ENCODE measurements around the gene MCTP2.
"Not testable (repeated sequence)": the region's sequence is repeated elsewhere in the genome, so short reads cannot be mapped to it uniquely, and the experiment has no call there.

Gene MCTP2

DNA sequence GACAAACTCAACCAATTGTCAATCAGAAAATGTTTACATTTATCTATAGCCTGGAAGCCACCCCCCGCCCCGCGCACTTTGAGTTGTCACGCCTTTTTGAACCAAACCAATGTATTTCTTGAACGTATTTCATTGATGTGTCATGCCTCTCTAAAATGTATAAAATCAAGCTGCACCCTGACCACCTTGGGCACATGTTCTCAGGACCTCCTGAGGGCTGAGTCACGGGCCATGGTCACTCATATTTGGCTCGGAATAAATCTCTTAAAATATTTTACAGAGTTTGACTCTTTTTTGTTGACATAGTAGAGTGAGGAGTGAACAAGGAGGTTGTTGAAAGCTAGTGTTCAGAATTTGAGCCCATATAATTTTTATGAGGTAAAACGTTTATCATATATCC is 6.5 kb downstream of the MCTP2 start:
- peaks cover 16% of the 10 kb centered on the region for H3K27me3 Mint-ChIP-seq (ENCODE audit: low read depth)
- H3K27ac Mint-ChIP-seq, result no peak overlapping the region
- H3K4me3 Mint-ChIP-seq, result no peak overlapping the region
- no peak for TF ChIP-seq CTCF (IDR thresholded peaks at IDR 0.05; ENCODE audit: unreplicated experiment in 3 of 3)
- H3K36me3 Mint-ChIP-seq (ENCODE audit: low read depth), result no peaks in the 10 kb centered on the region
- no peaks in the 10 kb centered on the region for H3K9me3 Mint-ChIP-seq
- H3K4me1 Mint-ChIP-seq, result peaks cover 7% of the 10 kb centered on the region

- no peaks in the 10 kb centered on the region for H3K9me3 Mint-ChIP-seq
- TF ChIP-seq CTCF (IDR thresholded peaks at IDR 0.05; ENCODE audit: unreplicated experiment in 3 of 3), result no peak
- no peaks in the 10 kb centered on the region for H3K36me3 Mint-ChIP-seq (ENCODE audit: low read depth)
- no peak overlapping the region for H3K4me3 Mint-ChIP-seq
- H3K27ac Mint-ChIP-seq, result no peak overlapping the region
- H3K27me3 Mint-ChIP-seq (ENCODE audit: low read depth), result peaks cover 11% of the 10 kb centered on the region
- peaks cover 7% of the 10 kb centered on the region for H3K4me1 Mint-ChIP-seq
Measured at GRCh38 chr15:94238539-94239118, 7.3 kb downstream of the MCTP2 start.

DNA sequence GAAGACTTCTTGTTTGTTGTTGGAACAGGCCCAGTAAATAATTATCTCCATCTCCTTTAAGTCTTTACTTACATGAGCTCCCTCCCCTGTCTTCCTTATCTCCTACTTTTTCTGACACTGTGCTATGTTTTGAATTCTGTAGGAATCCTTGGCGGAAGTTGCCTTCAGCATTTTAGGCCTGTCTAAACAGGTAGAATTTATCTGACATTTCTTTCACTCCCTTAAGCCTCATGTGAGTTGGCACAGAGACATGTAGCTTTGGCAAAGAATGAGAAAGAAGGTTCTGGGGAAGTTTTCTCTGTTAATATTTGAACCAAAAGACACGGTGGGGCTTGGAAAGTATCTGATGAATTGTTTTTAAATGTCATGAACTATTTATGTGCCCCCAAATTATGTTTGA is 8.1 kb downstream of the MCTP2 start:
- no peak for TF ChIP-seq CTCF (IDR thresholded peaks at IDR 0.05; ENCODE audit: unreplicated experiment in 3 of 3)
- Mint-ChIP-seq H3K9me3 (no peaks in the 10 kb centered on the region), H3K4me1 (peaks cover 7% of the 10 kb centered on the region), H3K27ac (peak overlapping the region in 1 of 3 experiments; percentile 37), H3K36me3 (ENCODE audit: low read depth) (no peaks in the 10 kb centered on the region), H3K27me3 (ENCODE audit: low read depth) (peaks cover 4% of the 10 kb centered on the region), H3K4me3 (no peak overlapping the region)

- no peak overlapping the region for H3K4me3 Mint-ChIP-seq
- no peaks in the 10 kb centered on the region for H3K36me3 Mint-ChIP-seq (ENCODE audit: low read depth)
- no peak for TF ChIP-seq CTCF (IDR thresholded peaks at IDR 0.05; ENCODE audit: unreplicated experiment in 3 of 3)
- H3K9me3 Mint-ChIP-seq, result no peaks in the 10 kb centered on the region
- H3K27me3 Mint-ChIP-seq (ENCODE audit: low read depth), result peaks cover 4% of the 10 kb centered on the region
- H3K27ac Mint-ChIP-seq, result no peak overlapping the region
- H3K4me1 Mint-ChIP-seq, result peaks cover 7% of the 10 kb centered on the region
Measured at GRCh38 chr15:94240480-94240879, 9.1 kb downstream of the MCTP2 start.

GRCh38 chr15:94242257-94242656 is 10.9 kb downstream of the MCTP2 start:
- Mint-ChIP-seq H3K27ac (no peak overlapping the region), H3K36me3 (ENCODE audit: low read depth) (no peaks in the 10 kb centered on the region), H3K27me3 (ENCODE audit: low read depth) (no peaks in the 10 kb centered on the region), H3K4me3 (no peak overlapping the region), H3K9me3 (no peaks in the 10 kb centered on the region), H3K4me1 (peaks cover 7% of the 10 kb centered on the region)
- TF ChIP-seq CTCF (IDR thresholded peaks at IDR 0.05; ENCODE audit: unreplicated experiment in 3 of 3), result no peak

DNA sequence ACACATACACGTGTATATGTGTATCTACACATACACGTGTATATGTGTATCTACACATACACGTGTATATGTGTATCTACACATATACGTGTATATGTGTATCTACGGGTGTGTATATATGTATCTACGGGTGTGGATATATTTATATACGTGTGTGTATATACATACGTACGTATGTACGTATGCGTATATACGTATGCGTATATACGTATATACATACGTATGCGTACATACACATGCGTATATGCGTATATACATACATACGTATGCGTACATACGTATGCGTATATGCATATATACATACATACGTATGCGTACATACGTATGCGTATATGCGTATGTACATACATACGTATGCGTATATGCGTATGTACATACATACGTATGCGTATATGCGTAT is 11.6 kb downstream of the MCTP2 start:
- H3K9me3 Mint-ChIP-seq, result not testable (repeated sequence)

More for the DNA sequence above, 11.6 kb downstream of the MCTP2 start:
- not testable (repeated sequence) for H3K27me3 Mint-ChIP-seq (ENCODE audit: low read depth); H3K4me1 Mint-ChIP-seq; H3K27ac Mint-ChIP-seq; H3K36me3 Mint-ChIP-seq (ENCODE audit: low read depth); H3K4me3 Mint-ChIP-seq

All from nephron (organoid).